GM12891 (cell line): ENCODE measurements around the gene SMCO3. TPM values are rescaled to one million over a fixed set of nuclear protein-coding genes. Genes with fewer than 3 reads are reported as not detected.

Source experiments
- DNase-seq: peaks from one replicate; pipeline ENCODE4 v3.0.0; 2011; ENCODE audit warnings: low spot score; ENCODE audit not compliant: insufficient read length
- FAIRE-seq: peaks from 2 replicates; lab custom pipeline; 2011; peaks lifted over from hg19 to GRCh38; lab: Jason Lieb, UNC
- PAX5 ChIP-seq: IDR thresholded peaks from 2 replicates; pipeline ENCODE4 v1.6.1; 2011; ENCODE audit warnings: low read length, moderate library complexity, mild to moderate bottlenecking; ENCODE audit not compliant: insufficient read depth, severe bottlenecking
- POLR2A ChIP-seq: IDR thresholded peaks from 2 replicates; pipeline ENCODE4 v1.6.1; 2011; ENCODE audit warnings: low read depth, low read length, control low read depth
- POLR2AphosphoS5 ChIP-seq: IDR thresholded peaks from 2 replicates; pipeline ENCODE4 v1.6.1; 2011; ENCODE audit warnings: low read depth, low read length, control low read depth
- POU2F2 ChIP-seq: IDR thresholded peaks from 2 replicates; pipeline ENCODE4 v1.6.1; 2011; ENCODE audit warnings: low read depth, mild to moderate bottlenecking, control low read depth, low read length, moderate library complexity
- SPI1 ChIP-seq: IDR thresholded peaks from 2 replicates; pipeline ENCODE4 v1.6.1; 2011; ENCODE audit warnings: low read depth, low read length, control low read depth
- TAF1 ChIP-seq: IDR thresholded peaks from 2 replicates; pipeline ENCODE4 v1.6.1; 2011; ENCODE audit warnings: low read depth, low read length, control low read depth
- polyA plus RNA-seq: library from polyadenylated mRNA; unstranded; fragments of >200 nt; gene quantifications from one replicate; pipeline ENCODE4 v1.2.1, GENCODE V29; 2012; ENCODE audit warnings: low read depth, missing spikeins, inconsistent platforms; ENCODE audit not compliant: missing spikeins

SMCO3 gene
- polyA plus RNA-seq = 0.10 TPM

GRCh38 chr12:14814014-14814413 is at the start of gene SMCO3:
Gene SMCO3 (minus strand): TSS chr12:14814182. CDS start chr12:14806680, 7,502 bp downstream.
- DNase-seq = no peak
- FAIRE-seq = no peak
- TF ChIP-seq POLR2A (no peak), POU2F2 (no peak), POLR2AphosphoS5 (no peak), SPI1 (no peak)

- FAIRE-seq (no peak), DNase-seq (no peak)
- TF ChIP-seq PAX5 (no peak), POLR2AphosphoS5 (no peak), SPI1 (no peak), TAF1 (no peak), POU2F2 (no peak), POLR2A (no peak)
Measured at GRCh38 chr12:14860490-14860889, 46.5 kb upstream of the SMCO3 start.

GRCh38 chr12:14858513-14858912 is 44.5 kb upstream of the SMCO3 start:
- DNase-seq = no peak
- FAIRE-seq = no peak
- TF ChIP-seq TAF1 (no peak), PAX5 (no peak), SPI1 (no peak), POU2F2 (no peak), POLR2AphosphoS5 (no peak), POLR2A (no peak)

GRCh38 chr12:14854586-14855183 is 40.7 kb upstream of the SMCO3 start:
- no peak for TF ChIP-seq POLR2AphosphoS5
- no peak for TF ChIP-seq TAF1
- DNase-seq (no peak), FAIRE-seq (peak; percentile 45)

GRCh38 chr12:14853961-14854360 is 40.0 kb upstream of the SMCO3 start:
- DNase-seq (no peak), FAIRE-seq (no peak)
- TF ChIP-seq POLR2A (no peak), POLR2AphosphoS5 (no peak), SPI1 (no peak), TAF1 (no peak), POU2F2 (no peak), PAX5 (no peak)

- no peak for DNase-seq
- FAIRE-seq = no peak
- no peak for TF ChIP-seq TAF1
Measured at GRCh38 chr12:14852880-14853279, 38.9 kb upstream of the SMCO3 start.

- TF ChIP-seq TAF1 = no peak
- FAIRE-seq (peak; percentile 51), DNase-seq (no peak)
Measured at GRCh38 chr12:14850929-14851663, 37.1 kb upstream of the SMCO3 start.

GRCh38 chr12:14849661-14850060 is 35.7 kb upstream of the SMCO3 start:
- DNase-seq (no peak), FAIRE-seq (no peak)
- TF ChIP-seq POU2F2 (no peak), POLR2A (no peak)

- DNase-seq = no peak
- FAIRE-seq = no peak
- TF ChIP-seq PAX5 (no peak), TAF1 (no peak), POLR2AphosphoS5 (no peak), SPI1 (no peak), POLR2A (no peak), POU2F2 (no peak)
Measured at GRCh38 chr12:14846876-14847580, 33.0 kb upstream of the SMCO3 start.

- DNase-seq (no peak), FAIRE-seq (peak; percentile 45)
- TF ChIP-seq SPI1 (no peak), PAX5 (no peak), TAF1 (no peak), POLR2AphosphoS5 (no peak), POLR2A (no peak), POU2F2 (no peak)
Measured at GRCh38 chr12:14846042-14846587, 32.1 kb upstream of the SMCO3 start.
